Right lobe of liver (tissue), 6 donors: ENCODE results near the gene RXYLT1. TPM values are rescaled to one million over a fixed set of nuclear protein-coding genes. Genes with fewer than 3 reads are reported as not detected.

ENCODE experiments used
- ATAC-seq, 4 donors: fragments of 200-7000 bp; cut with Tn5 transposase; one replicate each; pipeline ENCODE4 v1.9.1; 2020; ENCODE audit warnings: mild to moderate bottlenecking in 4 of 4, moderate library complexity in 4 of 4
- DNase-seq, 3 donors: peaks; one replicate each; pipeline ENCODE4 v3.0.0-alpha.2; 2020
- H3K27ac ChIP-seq, 3 donors: fragments of 200-600 bp; one replicate each; pipeline ENCODE4 v1.8.0; 2022
- H3K27me3 ChIP-seq, 2 donors: fragments of 200-600 bp; one replicate each; pipeline ENCODE4 v1.8.0; 2022
- H3K36me3 ChIP-seq, 4 donors: fragments of 200-600 bp; sonication (generic) in 1 of 4; one replicate each; pipeline versions ENCODE4 v1.5.1 to v1.8.0; 2017 to 2022; ENCODE audit warnings: control low read depth in 1 of 4
- H3K4me1 ChIP-seq, 4 donors: fragments of 200-600 bp; sonication (generic) in 1 of 4; one replicate each; pipeline versions ENCODE4 v1.5.1 to v1.8.0; 2017 to 2022; ENCODE audit warnings: control low read depth in 1 of 4
- H3K4me3 ChIP-seq, 3 donors: fragments of 200-600 bp; one replicate each; pipeline ENCODE4 v1.8.0; 2022
- H3K9me3 ChIP-seq, 4 donors: fragments of 200-600 bp; sonication (generic) in 1 of 4; one replicate each; pipeline versions ENCODE4 v1.5.1 to v1.8.0; 2017 to 2022; ENCODE audit warnings: control low read depth in 1 of 4
- CTCF ChIP-seq, 4 donors: fragments of 200-600 bp in 3 of 4; fragments of 450-650 bp in 1 of 4; IDR thresholded peaks; one replicate each; pipeline versions ENCODE4 v1.5.1 to v1.8.0; 2016 to 2022; ENCODE audit warnings: antibody characterized with exemption in 4 of 4, mild to moderate bottlenecking in 2 of 4
- POLR2A ChIP-seq: fragments of 450-650 bp; IDR thresholded peaks from one replicate; pipeline ENCODE4 v1.6.1; 2017; ENCODE audit warnings: antibody characterized with exemption, mild to moderate bottlenecking
- WGBS: methylation state at CpG from one replicate; pipeline ENCODE4 v1.1.6; 2018; ENCODE audit warnings: low coverage, low lambda C conversion rate; ENCODE audit not compliant: insufficient coverage; ENCODE audit errors: missing lambda C conversion rate; 5-methylcytosine and 5-hydroxymethylcytosine counted together
- intact Hi-C, 2 donors: fragments of 100-400 bp; cut with DNase I; formaldehyde crosslinking; loops; one replicate each; pipeline versions ENCODE4 v1.11.2 to v1.14.1; 2022
- total RNA-seq, 6 experiments: library from RNA; depleted of rRNA in 2 of 6; stranded (reverse); fragments of >200 nt in 2 of 6; fragmentation: NEBNext Ultra II Directional in 3 of 6; extraction: Animal tissue kit (Norgen Biotek cat#: 25700) in 3 of 6; gene quantifications; one replicate each; pipeline versions ENCODE4 v1.1.0 to v1.2.4, GENCODE V29; 2016 to 2023
- donor health status: DM: no; HTN: yes; CAD: no.
- donor health status: DM: no; HTN: no; CAD: no.
- donor health status: DM: no; HTN: no; CAD: no.
- donor health status: DM: no; HTN: yes; CAD: no.
- donor health status: DM: no; HTN: yes; CAD: no.

Gene RXYLT1
- total RNA-seq, 6 experiments from 2014 or later: 8.8 to 10.9 (median 10.3) TPM

- ATAC-seq (no peak), DNase-seq (no peak)
- WGBS: 87% methylated on average over 5 of the region's 5 CpGs
- Histone ChIP-seq H3K9me3 (no peaks in the 10 kb centered on the region), H3K36me3 (no peaks in the 10 kb centered on the region), H3K27ac (no peak overlapping the region), H3K4me1 (peaks cover 0 to 29% (median 5%) of the 10 kb centered on the region in 4 donors), H3K4me3 (no peak overlapping the region), H3K27me3 (no peaks in the 10 kb centered on the region)
- TF ChIP-seq POLR2A (no peak), CTCF (IDR thresholded peaks at IDR 0.05) (no peak)
- intact Hi-C loops: no loop called here
These were observed 28.9 kb downstream of the RXYLT1 start for GRCh38 chr12:63808631-63809030.

GRCh38 chr12:63809566-63809965 lies 29.9 kb downstream of the RXYLT1 start:
- no peak for ATAC-seq
- peaks cover 0 to 31% (median 8%) of the 10 kb centered on the region in 4 donors for H3K4me1 ChIP-seq
- intact Hi-C loops: no loop called here
- TF ChIP-seq POLR2A (no peak), CTCF (IDR thresholded peaks at IDR 0.05) (no peak)
- no peaks in the 10 kb centered on the region for H3K27me3 ChIP-seq
- no peaks in the 10 kb centered on the region for H3K9me3 ChIP-seq
- no peak overlapping the region for H3K27ac ChIP-seq
- H3K4me3 ChIP-seq: no peak overlapping the region
- H3K36me3 ChIP-seq: no peaks in the 10 kb centered on the region
- DNase-seq: no peak
- WGBS: 72% methylated on average over 4 of the region's 4 CpGs

- no peaks in the 10 kb centered on the region for H3K9me3 ChIP-seq
- TF ChIP-seq CTCF (IDR thresholded peaks at IDR 0.05) (no peak), POLR2A (no peak)
- peak overlapping the region in 1 of 3 donors; percentile 31 for H3K27ac ChIP-seq
- no peaks in the 10 kb centered on the region for H3K27me3 ChIP-seq
- 46% methylated on average over 2 of the region's 2 CpGs for WGBS
- no peak overlapping the region for H3K4me3 ChIP-seq
- no peaks in the 10 kb centered on the region for H3K36me3 ChIP-seq
- ATAC-seq (peak; percentile 33 to 56 (median 51)), DNase-seq (no peak)
- intact Hi-C loops: no loop called here
- H3K4me1 ChIP-seq: peaks cover 0 to 43% (median 16%) of the 10 kb centered on the region in 4 donors
These were observed 31.6 kb downstream of the RXYLT1 start for GRCh38 chr12:63811334-63811733.

- Histone ChIP-seq H3K36me3 (no peaks in the 10 kb centered on the region), H3K27ac (peak overlapping the region in 1 of 3 donors; percentile 31), H3K4me1 (peaks cover 0 to 39% (median 14%) of the 10 kb centered on the region in 4 donors), H3K27me3 (no peaks in the 10 kb centered on the region), H3K4me3 (no peak overlapping the region), H3K9me3 (no peaks in the 10 kb centered on the region)
- ATAC-seq (no peak), DNase-seq (no peak)
- 40% methylated on average over 2 of the region's 2 CpGs for WGBS
- TF ChIP-seq POLR2A: no peak
- no peak for TF ChIP-seq CTCF (IDR thresholded peaks at IDR 0.05)
- intact Hi-C loops: no loop called here
These were observed 32.0 kb downstream of the RXYLT1 start for GRCh38 chr12:63811755-63812154.
